Measurements from ENCODE around the gene PPFIBP1. TPM values are rescaled to one million over a fixed set of nuclear protein-coding genes. Genes with fewer than 3 reads are reported as not detected.

Gene PPFIBP1
- total and polyA plus RNA-seq, 4 donors, result 13.6 to 150 (median 63.1) TPM

DNA sequence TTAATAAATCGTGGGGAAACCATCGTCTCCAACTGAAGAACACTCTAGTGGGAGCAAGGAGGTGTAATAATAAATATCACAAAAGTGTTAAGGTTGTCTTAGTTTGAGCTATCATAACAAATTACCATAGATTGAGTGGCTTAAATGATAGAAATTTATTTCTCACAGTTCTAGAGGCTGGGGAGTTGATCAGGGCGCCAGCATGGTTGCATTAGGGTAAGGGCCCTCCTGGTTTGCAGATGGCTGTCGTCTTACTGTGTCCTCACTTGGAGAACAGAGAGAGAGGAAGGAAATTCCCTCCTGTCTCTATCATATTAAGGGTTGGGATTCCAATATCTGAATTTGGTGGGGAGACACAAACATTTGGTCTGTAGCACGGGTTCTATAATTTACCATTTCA, 219.6 kb downstream of the PPFIBP1 start:
- TF ChIP-seq, protein P1, sequence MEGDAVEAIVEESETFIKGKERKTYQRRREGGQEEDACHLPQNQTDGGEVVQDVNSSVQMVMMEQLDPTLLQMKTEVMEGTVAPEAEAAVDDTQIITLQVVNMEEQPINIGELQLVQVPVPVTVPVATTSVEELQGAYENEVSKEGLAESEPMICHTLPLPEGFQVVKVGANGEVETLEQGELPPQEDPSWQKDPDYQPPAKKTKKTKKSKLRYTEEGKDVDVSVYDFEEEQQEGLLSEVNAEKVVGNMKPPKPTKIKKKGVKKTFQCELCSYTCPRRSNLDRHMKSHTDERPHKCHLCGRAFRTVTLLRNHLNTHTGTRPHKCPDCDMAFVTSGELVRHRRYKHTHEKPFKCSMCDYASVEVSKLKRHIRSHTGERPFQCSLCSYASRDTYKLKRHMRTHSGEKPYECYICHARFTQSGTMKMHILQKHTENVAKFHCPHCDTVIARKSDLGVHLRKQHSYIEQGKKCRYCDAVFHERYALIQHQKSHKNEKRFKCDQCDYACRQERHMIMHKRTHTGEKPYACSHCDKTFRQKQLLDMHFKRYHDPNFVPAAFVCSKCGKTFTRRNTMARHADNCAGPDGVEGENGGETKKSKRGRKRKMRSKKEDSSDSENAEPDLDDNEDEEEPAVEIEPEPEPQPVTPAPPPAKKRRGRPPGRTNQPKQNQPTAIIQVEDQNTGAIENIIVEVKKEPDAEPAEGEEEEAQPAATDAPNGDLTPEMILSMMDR (IDR thresholded peaks at IDR 0.05; ENCODE audit: control extremely low read depth, extremely low read depth), result no peak
- H3K27me3 ChIP-seq (ENCODE audit: control insufficient read depth in 3 of 3, insufficient read depth in 3 of 3, low read length in 2 of 3), result no peaks in the 10 kb centered on the region
- DNase-seq, result no peak
- no peak for ATAC-seq (ENCODE audit: insufficient read depth, low FRiP score)
- H3K4me1 ChIP-seq (ENCODE audit: control insufficient read depth in 5 of 5, insufficient read depth in 5 of 5, low read length in 5 of 5), result peaks cover 0 to 1% (median 0%) of the 10 kb centered on the region in 5 donors
- no peak overlapping the region for H3K9ac ChIP-seq (ENCODE audit: insufficient read depth in 1 of 2, low read length in 2 of 2)
- no peaks in the 10 kb centered on the region for H3K9me3 ChIP-seq (ENCODE audit: control insufficient read depth in 4 of 4, insufficient read depth in 3 of 4, low read length in 3 of 4)
- H3K36me3 ChIP-seq (ENCODE audit: control insufficient read depth in 4 of 4, insufficient read depth in 4 of 4, low read length in 4 of 4), result peaks cover 3 to 23% (median 11%) of the 10 kb centered on the region in 4 donors
- 97 to 98% methylated on average over 5 of the region's 5 CpGs for whole genome bisulfite sequencing, 2 donors
- H3K4me3 ChIP-seq, result no peak overlapping the region
- H3K27ac ChIP-seq (ENCODE audit: low read depth in 1 of 2, low read length in 1 of 2), result no peak overlapping the region

Other genes with a start within 250 kb of the PPFIBP1 start
- gene BMAL2, start 191.4 kb upstream of the PPFIBP1 start, total RNA-seq, result 1 to 10 TPM; 1.6 to 7.3 TPM
- 1 to 10 TPM; 1.5 to 7.8 TPM for gene BMAL2, start 191.4 kb upstream of the PPFIBP1 start, polyA plus RNA-seq
- under 1 TPM in 1 of 2 donors, not detected in 1; 0.31 TPM for gene SMCO2, start 77.5 kb upstream of the PPFIBP1 start, total RNA-seq
- under 1 TPM; 0.16 to 0.33 TPM for gene SMCO2, start 77.5 kb upstream of the PPFIBP1 start, polyA plus RNA-seq
- gene REP15, start 172.2 kb downstream of the PPFIBP1 start, total RNA-seq, result 1 to 10 TPM in 1 of 2 donors, under 1 TPM in 1; 0.63 to 2.1 TPM
- 1 to 10 TPM; 1.5 to 1.9 TPM for gene REP15, start 172.2 kb downstream of the PPFIBP1 start, polyA plus RNA-seq
- gene MRPS35, start 186.6 kb downstream of the PPFIBP1 start, total RNA-seq, result 10 to 100 TPM; 30.9 to 48.7 TPM
- gene MRPS35, start 186.6 kb downstream of the PPFIBP1 start, polyA plus RNA-seq, result 10 to 100 TPM; 21.8 to 34.5 TPM

Measured in lung (tissue), 12 donors.